GM23338 (cell line): ENCODE results near the gene ARL6IP4. TPM values are rescaled to one million over a fixed set of nuclear protein-coding genes. Genes with fewer than 3 reads are reported as not detected.

Experiments
- ATAC-seq: fragments of 200-7000 bp; cut with Tn5 transposase; 3 replicates; pipeline ENCODE4 v1.9.1; 2020
- DNase-seq: peaks from one replicate; pipeline ENCODE4 v3.0.0-alpha.2; 2015; ENCODE audit warnings: low spot score
- H2AFZ ChIP-seq: fragments of 200-600 bp; sonication (generic); 2 replicates; pipeline ENCODE4 v1.8.0; 2016; ENCODE audit warnings: antibody characterized with exemption, mild to moderate bottlenecking, moderate library complexity
- H3F3A ChIP-seq: fragments of 200-600 bp; sonication (generic); replicated peaks from 2 replicates; pipeline ENCODE4 v1.8.0; 2017; ENCODE audit warnings: antibody characterized with exemption, mixed run types, low read depth
- H3K27ac ChIP-seq: fragments of 200-600 bp; sonication (generic); 2 replicates; pipeline ENCODE4 v1.6.1; 2016; ENCODE audit warnings: low read depth
- H3K27me3 ChIP-seq: fragments of 200-600 bp; sonication (generic); 2 replicates; pipeline ENCODE4 v1.8.0; 2016; ENCODE audit warnings: mild to moderate bottlenecking, mixed run types, moderate library complexity; ENCODE audit not compliant: insufficient read depth
- H3K36me3 ChIP-seq: fragments of 200-600 bp; sonication (generic); 2 replicates; pipeline ENCODE4 v1.8.0; 2016; ENCODE audit warnings: mild to moderate bottlenecking; ENCODE audit not compliant: insufficient read depth
- H3K4me1 ChIP-seq: fragments of 200-600 bp; sonication (generic); 2 replicates; pipeline ENCODE4 v1.8.0; 2016; ENCODE audit warnings: mild to moderate bottlenecking, moderate library complexity; ENCODE audit not compliant: insufficient read depth
- H3K4me2 ChIP-seq: fragments of 200-600 bp; sonication (generic); 2 replicates; pipeline ENCODE4 v1.7.1; 2017; ENCODE audit warnings: mixed run types
- H3K4me3 ChIP-seq: fragments of 200-600 bp; sonication (generic); 2 replicates; pipeline ENCODE4 v1.6.1; 2016; ENCODE audit warnings: mixed run types
- H3K79me2 ChIP-seq: fragments of 200-600 bp; sonication (generic); replicated peaks from 2 replicates; pipeline ENCODE4 v1.8.0; 2017; ENCODE audit warnings: mild to moderate bottlenecking; ENCODE audit not compliant: insufficient read depth
- H3K9me2 ChIP-seq: fragments of 200-600 bp; sonication (generic); 2 replicates; pipeline ENCODE4 v1.8.0; 2017; ENCODE audit not compliant: insufficient read depth
- H4K20me1 ChIP-seq: fragments of 200-600 bp; sonication (generic); replicated peaks from 2 replicates; pipeline ENCODE4 v1.8.0; 2017; ENCODE audit warnings: mild to moderate bottlenecking; ENCODE audit not compliant: insufficient read depth
- H3K27ac Mint-ChIP-seq: 2 replicates; pipeline ENCODE4 v1.8.0; 2020; ENCODE audit warnings: inconsistent platforms, mild to moderate bottlenecking, moderate library complexity, mixed read lengths
- H3K27me3 Mint-ChIP-seq: 3 replicates; pipeline ENCODE4 v1.8.0; 2022; ENCODE audit warnings: low read depth, mild to moderate bottlenecking, moderate library complexity, mixed read lengths, inconsistent platforms; ENCODE audit not compliant: insufficient read depth, poor library complexity
- H3K36me3 Mint-ChIP-seq: 3 replicates; pipeline ENCODE4 v1.8.0; 2021; ENCODE audit warnings: low read depth, mild to moderate bottlenecking, inconsistent platforms, moderate library complexity, mixed read lengths
- H3K4me1 Mint-ChIP-seq: 3 replicates; pipeline ENCODE4 v1.8.0; 2020; ENCODE audit warnings: mild to moderate bottlenecking, inconsistent platforms, mixed read lengths
- H3K4me3 Mint-ChIP-seq: 3 replicates; pipeline ENCODE4 v1.8.0; 2021; ENCODE audit warnings: moderate library complexity, mild to moderate bottlenecking, inconsistent platforms, mixed read lengths
- H3K9me3 Mint-ChIP-seq: 3 replicates; pipeline ENCODE4 v1.8.0; 2020; ENCODE audit warnings: moderate library complexity, mild to moderate bottlenecking, inconsistent platforms, mixed read lengths
- STAT1 ChIP-seq: IDR thresholded peaks from one replicate; pipeline ENCODE4 v1.6.1; 2016; ENCODE audit warnings: antibody characterized with exemption; ENCODE audit not compliant: unreplicated experiment
- polyA plus RNA-seq: library from polyadenylated mRNA; unstranded; fragments of >200 nt; fragmentation: Nextera tagmentation; extraction: Ambion mirVana; gene quantifications from 2 replicates; pipeline ENCODE4 v1.2.1, GENCODE V29; 2016
- total RNA-seq: library from RNA; depleted of rRNA; stranded (reverse); fragments of >200 nt; shearing (Covaris generic); gene quantifications from 2 replicates; pipeline ENCODE4 v1.2.3, GENCODE V29; 2014
- TF ChIP-seq, protein P1 (sequence below): fragments of 250-450 bp; sonication (Bioruptor Pico); IDR thresholded peaks from 2 replicates; pipeline ENCODE4 v1.5.0; 2020; ENCODE audit warnings: mild to moderate bottlenecking, moderate library complexity
- TF ChIP-seq, protein P2 (sequence below), 2 experiments: fragments of 200-600 bp in 1 of 2; sonication (generic) in 1 of 2; conservative IDR thresholded peaks; 2 replicates each; pipeline versions ENCODE4 v1.5.1 to v1.6.1; 2016 to 2017; ENCODE audit warnings: antibody characterized with exemption in 2 of 2, low read depth in 2 of 2, mild to moderate bottlenecking in 2 of 2, moderate library complexity in 1 of 2

The ARL6IP4 gene
- total and polyA plus RNA-seq, 2 experiments from 2014 or later: 85.5 to 169 TPM

DNA sequence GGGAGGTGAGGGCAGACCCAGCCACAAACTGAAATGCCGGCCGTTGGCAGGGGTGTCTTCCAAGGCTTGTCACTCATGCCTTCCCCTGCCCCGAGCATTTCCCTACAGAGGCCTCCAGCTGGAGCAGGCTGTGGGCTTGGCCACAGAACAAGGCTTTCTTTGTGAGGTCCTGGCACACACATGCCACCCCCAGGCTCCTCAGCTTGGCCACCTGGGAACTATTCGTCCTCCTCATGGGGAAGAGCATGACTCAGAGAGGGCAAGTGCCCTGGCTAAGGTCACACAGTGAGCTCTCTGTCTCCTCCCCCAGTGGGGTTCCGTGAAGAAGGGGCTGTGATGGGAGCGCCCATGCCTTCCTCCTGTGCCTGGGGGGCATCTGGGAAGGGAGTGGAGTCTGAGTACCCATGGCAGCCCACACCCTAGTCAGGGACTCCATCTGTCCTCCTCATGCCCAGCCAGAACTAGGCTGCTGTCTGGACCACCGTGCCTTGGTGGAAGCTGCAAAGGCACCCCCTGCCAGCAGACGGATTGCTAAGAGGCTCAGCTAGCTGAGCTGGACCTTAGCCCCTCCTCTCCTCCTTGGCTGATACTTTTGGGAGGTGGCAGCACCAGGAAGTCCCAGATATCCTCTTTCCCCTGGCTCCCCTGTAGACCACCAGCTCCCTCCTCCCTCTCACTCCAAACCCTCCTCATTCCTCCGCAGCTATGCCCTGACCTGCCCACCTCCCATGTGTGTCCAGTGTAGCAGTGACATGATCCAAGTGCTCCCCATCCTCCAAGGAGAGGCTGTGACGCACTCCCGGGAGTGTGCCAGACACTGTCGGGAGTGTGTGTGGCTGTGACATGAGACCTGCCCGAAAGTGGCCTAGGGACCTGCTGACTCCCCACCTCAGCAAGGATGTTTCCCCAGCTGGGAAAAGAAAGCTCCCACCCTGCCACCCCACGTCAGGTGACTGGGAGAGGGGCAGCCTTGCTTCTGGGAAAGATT lies 35.6 kb upstream of the ARL6IP4 start:
- peaks cover 3% of the 10 kb centered on the region; the same call in 1 of the 2 replicates for H4K20me1 ChIP-seq
- H2AFZ ChIP-seq: no peak overlapping the region
- no peaks in the 10 kb centered on the region; the same call in 2 of the 3 replicates for H3K36me3 Mint-ChIP-seq
- H3K36me3 ChIP-seq: no peaks in the 10 kb centered on the region
- DNase-seq (no peak), ATAC-seq (no peak)
- no peak for TF ChIP-seq STAT1
- TF ChIP-seq, protein P1, sequence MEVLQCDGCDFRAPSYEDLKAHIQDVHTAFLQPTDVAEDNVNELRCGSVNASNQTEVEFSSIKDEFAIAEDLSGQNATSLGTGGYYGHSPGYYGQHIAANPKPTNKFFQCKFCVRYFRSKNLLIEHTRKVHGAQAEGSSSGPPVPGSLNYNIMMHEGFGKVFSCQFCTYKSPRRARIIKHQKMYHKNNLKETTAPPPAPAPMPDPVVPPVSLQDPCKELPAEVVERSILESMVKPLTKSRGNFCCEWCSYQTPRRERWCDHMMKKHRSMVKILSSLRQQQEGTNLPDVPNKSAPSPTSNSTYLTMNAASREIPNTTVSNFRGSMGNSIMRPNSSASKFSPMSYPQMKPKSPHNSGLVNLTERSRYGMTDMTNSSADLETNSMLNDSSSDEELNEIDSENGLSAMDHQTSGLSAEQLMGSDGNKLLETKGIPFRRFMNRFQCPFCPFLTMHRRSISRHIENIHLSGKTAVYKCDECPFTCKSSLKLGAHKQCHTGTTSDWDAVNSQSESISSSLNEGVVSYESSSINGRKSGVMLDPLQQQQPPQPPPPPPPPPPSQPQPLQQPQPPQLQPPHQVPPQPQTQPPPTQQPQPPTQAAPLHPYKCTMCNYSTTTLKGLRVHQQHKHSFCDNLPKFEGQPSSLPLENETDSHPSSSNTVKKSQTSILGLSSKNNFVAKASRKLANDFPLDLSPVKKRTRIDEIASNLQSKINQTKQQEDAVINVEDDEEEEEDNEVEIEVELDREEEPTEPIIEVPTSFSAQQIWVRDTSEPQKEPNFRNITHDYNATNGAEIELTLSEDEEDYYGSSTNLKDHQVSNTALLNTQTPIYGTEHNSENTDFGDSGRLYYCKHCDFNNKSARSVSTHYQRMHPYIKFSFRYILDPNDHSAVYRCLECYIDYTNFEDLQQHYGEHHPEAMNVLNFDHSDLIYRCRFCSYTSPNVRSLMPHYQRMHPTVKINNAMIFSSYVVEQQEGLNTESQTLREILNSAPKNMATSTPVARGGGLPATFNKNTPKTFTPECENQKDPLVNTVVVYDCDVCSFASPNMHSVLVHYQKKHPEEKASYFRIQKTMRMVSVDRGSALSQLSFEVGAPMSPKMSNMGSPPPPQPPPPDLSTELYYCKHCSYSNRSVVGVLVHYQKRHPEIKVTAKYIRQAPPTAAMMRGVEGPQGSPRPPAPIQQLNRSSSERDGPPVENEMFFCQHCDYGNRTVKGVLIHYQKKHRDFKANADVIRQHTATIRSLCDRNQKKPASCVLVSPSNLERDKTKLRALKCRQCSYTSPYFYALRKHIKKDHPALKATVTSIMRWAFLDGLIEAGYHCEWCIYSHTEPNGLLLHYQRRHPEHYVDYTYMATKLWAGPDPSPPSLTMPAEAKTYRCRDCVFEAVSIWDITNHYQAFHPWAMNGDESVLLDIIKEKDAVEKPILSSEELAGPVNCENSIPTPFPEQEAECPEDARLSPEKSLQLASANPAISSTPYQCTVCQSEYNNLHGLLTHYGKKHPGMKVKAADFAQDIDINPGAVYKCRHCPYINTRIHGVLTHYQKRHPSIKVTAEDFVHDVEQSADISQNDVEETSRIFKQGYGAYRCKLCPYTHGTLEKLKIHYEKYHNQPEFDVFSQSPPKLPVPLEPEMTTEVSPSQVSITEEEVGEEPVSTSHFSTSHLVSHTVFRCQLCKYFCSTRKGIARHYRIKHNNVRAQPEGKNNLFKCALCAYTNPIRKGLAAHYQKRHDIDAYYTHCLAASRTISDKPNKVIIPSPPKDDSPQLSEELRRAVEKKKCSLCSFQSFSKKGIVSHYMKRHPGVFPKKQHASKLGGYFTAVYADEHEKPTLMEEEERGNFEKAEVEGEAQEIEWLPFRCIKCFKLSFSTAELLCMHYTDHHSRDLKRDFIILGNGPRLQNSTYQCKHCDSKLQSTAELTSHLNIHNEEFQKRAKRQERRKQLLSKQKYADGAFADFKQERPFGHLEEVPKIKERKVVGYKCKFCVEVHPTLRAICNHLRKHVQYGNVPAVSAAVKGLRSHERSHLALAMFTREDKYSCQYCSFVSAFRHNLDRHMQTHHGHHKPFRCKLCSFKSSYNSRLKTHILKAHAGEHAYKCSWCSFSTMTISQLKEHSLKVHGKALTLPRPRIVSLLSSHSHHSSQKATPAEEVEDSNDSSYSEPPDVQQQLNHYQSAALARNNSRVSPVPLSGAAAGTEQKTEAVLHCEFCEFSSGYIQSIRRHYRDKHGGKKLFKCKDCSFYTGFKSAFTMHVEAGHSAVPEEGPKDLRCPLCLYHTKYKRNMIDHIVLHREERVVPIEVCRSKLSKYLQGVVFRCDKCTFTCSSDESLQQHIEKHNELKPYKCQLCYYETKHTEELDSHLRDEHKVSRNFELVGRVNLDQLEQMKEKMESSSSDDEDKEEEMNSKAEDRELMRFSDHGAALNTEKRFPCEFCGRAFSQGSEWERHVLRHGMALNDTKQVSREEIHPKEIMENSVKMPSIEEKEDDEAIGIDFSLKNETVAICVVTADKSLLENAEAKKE (CRISPR knock-in tag): no peak
- TF ChIP-seq, protein P2, sequence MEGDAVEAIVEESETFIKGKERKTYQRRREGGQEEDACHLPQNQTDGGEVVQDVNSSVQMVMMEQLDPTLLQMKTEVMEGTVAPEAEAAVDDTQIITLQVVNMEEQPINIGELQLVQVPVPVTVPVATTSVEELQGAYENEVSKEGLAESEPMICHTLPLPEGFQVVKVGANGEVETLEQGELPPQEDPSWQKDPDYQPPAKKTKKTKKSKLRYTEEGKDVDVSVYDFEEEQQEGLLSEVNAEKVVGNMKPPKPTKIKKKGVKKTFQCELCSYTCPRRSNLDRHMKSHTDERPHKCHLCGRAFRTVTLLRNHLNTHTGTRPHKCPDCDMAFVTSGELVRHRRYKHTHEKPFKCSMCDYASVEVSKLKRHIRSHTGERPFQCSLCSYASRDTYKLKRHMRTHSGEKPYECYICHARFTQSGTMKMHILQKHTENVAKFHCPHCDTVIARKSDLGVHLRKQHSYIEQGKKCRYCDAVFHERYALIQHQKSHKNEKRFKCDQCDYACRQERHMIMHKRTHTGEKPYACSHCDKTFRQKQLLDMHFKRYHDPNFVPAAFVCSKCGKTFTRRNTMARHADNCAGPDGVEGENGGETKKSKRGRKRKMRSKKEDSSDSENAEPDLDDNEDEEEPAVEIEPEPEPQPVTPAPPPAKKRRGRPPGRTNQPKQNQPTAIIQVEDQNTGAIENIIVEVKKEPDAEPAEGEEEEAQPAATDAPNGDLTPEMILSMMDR (conservative IDR thresholded peaks at IDR 0.05; ENCODE audit: low read depth in 2 of 2): no peak
- no peak overlapping the region for H3K4me2 ChIP-seq
- H3K4me1 Mint-ChIP-seq: no peaks in the 10 kb centered on the region
- H3K27ac ChIP-seq: no peak overlapping the region
- no peaks in the 10 kb centered on the region for H3K27me3 ChIP-seq
- H3K4me3 Mint-ChIP-seq: no peak overlapping the region
- peaks cover 17% of the 10 kb centered on the region for H3K27me3 Mint-ChIP-seq
- no peak overlapping the region for H3K27ac Mint-ChIP-seq
- H3K9me2 ChIP-seq: no peaks in the 10 kb centered on the region
- no peaks in the 10 kb centered on the region for H3K4me1 ChIP-seq
- H3K79me2 ChIP-seq: no peaks in the 10 kb centered on the region
- no peak overlapping the region for H3K4me3 ChIP-seq
- no peaks in the 10 kb centered on the region for H3F3A ChIP-seq
- H3K9me3 Mint-ChIP-seq: no peaks in the 10 kb centered on the region
